HG03103 (cell line): ENCODE data around the gene RPS6KB2.
"Not testable (repeated sequence)": the region's sequence is repeated elsewhere in the genome, so short reads cannot be mapped to it uniquely, and the experiment has no call there.

Experiments used
- ATAC-seq: cut with Tn5 transposase; IDR thresholded peaks from one replicate; pipeline ENCODE4 v1.9.1; 2021; ENCODE audit warnings: low read depth; ENCODE audit not compliant: unreplicated experiment

Gene RPS6KB2

DNA sequence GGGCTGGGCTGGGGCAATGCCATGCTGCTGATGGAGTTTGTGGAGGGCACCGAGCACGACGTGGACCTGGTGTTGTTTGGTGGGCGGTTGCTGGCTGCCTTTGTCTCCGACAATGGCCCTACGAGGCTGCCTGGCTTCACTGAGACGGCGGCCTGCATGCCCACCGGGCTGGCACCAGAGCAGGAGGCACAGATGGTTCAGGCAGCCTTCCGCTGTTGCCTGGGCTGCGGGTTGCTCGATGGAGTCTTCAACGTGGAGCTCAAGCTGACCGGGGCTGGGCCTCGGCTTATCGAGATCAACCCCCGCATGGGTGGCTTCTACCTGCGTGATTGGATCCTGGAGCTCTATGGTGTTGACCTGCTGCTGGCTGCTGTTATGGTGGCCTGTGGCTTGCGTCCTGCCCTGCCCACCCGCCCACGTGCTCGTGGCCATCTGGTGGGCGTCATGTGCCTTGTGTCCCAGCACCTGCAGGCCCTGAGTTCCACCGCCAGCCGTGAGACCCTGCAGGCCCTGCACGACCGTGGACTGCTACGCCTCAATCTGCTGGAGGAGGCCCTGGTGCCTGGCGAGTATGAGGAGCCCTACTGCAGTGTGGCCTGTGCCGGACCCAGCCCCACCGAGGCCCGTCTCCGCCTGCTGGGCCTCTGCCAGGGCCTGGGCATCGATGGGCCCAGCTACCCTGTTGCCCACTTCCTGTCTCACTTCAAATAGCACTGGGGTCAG lies 4.2 kb upstream of the RPS6KB2 start:
- ATAC-seq = no peak

DNA sequence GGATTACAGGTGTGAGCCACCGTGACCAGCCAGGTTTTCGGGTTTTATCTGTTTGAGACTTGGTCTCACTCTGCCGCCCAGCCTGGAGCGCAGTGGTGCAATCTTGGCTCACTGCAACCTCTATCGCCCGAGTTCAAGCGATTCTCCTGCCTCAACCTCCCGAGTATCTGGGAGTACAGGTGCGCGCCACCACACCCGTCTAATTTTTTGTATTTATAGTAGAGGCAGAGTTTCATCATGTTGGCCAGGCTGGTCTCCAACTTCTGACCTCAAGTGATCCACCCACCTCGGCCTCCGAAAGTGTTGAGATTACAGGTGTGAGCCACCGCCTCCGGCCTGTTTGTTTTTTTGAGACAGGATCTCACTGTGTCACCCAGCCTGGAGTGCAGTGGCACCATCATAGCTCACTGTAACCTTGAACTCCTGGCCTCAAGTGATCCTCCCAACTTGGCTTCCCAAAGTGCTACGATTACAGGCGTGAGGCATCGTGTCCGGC lies 882 bp upstream of the RPS6KB2 start:
- not testable (repeated sequence) for ATAC-seq

- no peak for ATAC-seq
Measured at GRCh38 chr11:67429038-67429668, 859 bp downstream of the RPS6KB2 start.

DNA sequence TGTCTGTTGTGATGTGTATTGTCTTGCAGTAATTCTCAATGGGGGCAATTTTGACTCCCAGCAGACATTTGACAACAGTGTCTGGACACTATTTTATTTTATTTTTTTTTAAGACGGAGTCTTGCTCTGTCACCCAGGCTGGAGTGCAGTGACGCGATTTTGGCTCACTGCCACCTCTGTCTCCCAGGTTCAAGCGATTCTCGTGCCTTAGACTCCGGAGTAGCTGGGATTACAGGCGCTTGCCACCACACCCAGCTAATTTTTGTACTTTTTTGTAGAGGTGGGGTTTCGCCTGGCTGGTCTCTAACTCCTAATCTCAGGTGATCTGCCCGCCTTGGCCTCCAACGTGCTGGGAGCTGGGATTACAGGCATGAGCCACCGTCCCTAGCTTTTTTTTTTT lies 1.4 kb downstream of the RPS6KB2 start:
- no peak for ATAC-seq

GRCh38 chr11:67431346-67432249 lies 3.3 kb downstream of the RPS6KB2 start:
- no peak for ATAC-seq

- no peak for ATAC-seq
Measured at GRCh38 chr11:67432655-67433349, 4.5 kb downstream of the RPS6KB2 start.

DNA sequence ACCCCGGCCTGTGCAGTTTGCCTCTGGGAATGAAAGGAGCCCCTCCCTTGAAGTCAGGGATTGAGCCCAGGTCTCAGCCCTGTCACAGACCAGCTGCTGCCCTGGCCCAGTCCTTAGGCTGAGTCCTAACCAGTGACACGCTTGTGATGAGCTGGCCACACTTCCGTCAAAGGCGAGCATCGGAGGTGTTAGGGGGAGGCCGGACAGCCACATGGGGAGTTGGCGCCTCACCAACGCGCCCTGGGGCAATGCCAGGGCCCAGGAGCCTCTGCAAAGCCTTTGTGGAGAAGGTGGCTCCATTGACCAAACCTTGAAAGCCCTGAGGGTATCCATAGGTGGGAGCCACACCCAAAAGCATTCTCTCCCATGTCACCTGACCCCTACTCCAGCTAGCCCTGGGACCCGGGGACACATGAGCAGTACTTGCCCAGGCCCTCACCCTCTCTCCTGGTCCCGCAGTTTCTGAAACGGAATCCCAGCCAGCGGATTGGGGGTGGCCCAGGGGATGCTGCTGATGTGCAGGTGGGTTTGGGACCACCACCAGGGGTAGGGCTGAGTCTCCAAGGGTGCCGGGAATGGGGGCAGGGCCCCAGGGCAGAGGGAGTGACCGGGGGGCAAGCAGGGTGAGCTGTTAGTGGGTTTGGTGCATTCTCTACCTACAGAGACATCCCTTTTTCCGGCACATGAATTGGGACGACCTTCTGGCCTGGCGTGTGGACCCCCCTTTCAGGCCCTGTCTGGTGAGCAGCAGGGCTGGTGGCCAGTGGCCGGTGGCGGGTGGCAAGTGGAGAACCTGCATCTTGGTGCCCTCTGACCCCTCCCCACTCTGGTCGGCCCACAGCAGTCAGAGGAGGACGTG lies 5.5 kb downstream of the RPS6KB2 start:
- no peak for ATAC-seq

DNA sequence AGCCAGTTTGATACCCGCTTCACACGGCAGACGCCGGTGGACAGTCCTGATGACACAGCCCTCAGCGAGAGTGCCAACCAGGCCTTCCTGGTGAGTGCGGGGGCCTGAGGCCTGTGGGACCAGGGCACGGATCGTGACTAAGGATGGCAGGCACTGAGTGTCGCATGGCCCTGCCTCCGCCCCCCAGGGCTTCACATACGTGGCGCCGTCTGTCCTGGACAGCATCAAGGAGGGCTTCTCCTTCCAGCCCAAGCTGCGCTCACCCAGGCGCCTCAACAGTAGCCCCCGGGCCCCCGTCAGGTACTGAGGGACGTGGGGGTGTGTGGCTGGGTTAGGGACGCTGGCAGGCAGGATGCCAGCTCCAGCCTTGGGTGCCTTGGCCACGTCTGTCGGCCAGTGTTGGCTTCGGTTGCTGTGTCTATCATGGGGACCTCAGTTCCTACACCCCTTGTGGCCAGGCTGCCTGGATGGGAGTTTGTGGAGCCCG lies 6.1 kb downstream of the RPS6KB2 start:
- ATAC-seq = no peak

DNA sequence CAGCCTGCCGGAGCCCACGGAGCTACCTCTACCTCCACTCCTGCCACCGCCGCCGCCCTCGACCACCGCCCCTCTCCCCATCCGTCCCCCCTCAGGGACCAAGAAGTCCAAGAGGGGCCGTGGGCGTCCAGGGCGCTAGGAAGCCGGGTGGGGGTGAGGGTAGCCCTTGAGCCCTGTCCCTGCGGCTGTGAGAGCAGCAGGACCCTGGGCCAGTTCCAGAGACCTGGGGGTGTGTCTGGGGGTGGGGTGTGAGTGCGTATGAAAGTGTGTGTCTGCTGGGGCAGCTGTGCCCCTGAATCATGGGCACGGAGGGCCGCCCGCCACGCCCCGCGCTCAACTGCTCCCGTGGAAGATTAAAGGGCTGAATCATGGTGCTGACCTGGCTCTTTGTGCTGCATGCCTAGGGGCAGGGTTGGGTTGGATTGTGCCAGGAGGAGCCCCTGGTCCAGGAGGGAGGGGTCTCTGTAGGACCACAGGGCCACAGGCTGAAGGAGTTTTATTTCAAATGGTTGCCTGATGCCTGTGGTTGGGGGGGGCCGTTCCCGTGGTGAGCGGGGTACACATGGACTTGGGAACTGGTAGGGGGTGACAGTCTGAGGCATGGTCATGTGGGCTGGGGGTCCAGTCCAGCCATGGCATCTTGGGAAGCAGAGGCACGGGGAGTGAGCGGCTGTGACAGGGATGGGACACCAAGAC lies 6.9 kb downstream of the RPS6KB2 start:
- ATAC-seq = no peak

DNA sequence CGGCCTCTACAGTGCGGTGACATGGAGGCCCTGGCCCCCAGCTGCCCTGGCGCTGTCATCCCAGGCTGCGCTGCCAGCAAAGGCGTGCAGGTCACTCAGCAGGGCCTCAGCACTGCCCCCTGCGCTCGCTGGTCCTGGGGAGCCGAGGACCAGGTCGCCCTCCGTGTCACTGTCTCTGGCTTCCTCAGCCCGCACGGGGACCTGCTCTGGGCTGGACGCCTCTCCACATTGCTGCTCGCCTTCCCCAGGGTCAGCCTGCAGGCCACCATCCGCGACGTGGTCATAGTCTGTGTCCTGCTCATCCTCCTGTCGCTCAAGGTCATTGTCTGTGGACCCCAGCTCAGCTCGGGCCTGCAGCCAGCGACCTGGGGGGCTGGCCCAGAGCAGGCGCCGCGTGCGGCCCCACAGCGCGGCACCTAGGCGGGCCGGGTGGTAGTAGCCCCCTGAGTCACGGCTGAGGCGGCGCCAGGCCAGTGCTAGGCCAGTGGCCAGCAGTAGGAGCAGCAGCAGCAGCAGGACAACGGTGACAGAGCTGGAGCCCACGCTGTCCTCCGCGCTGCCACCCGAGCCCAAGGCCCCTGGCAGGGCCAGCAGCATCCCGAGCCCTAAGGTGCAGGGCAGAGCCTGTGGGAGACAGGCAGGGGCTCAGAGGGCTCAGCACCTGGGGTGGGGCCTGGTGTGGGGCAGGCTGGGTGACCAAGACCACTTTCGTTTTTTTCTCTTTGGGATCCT lies 7.6 kb downstream of the RPS6KB2 start:
- no peak for ATAC-seq

DNA sequence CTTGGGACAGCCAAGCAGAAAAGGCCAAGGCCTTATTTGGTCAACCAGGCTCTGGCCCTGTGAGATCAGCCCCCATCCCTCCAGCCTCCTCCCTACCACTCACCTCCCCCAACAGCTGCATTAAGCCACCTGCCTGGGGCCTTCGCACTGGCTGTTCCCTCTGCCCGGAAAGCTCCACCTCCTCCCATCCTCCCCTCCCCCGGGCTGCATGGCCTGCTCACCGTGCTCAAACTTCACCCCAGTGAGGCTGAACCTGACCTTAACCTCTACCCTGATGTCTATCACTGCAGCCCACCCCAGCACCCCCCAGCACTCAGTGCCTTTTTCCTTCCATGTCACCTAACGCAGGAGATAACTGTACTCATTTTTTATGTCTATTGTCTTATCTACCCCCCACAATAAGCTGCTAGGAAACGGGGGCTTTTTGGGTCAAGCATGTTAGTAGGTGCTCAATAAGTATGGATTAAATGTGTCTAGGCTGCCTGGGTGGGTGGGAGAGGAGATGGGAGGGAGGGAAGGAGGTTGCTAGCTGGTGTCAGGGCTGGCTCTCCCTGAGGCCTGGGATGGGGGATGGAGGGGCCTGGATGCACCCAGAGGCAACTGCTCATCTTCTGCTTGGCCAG lies 8.3 kb downstream of the RPS6KB2 start:
- ATAC-seq = no peak

- no peak for ATAC-seq
Measured at GRCh38 chr11:67437082-67437808, 9.0 kb downstream of the RPS6KB2 start, which contains the start of gene PTPRCAP. PTPRCAP (minus strand) TSS chr11:67437682; CDS start chr11:67437619, 63 bp downstream.

DNA sequence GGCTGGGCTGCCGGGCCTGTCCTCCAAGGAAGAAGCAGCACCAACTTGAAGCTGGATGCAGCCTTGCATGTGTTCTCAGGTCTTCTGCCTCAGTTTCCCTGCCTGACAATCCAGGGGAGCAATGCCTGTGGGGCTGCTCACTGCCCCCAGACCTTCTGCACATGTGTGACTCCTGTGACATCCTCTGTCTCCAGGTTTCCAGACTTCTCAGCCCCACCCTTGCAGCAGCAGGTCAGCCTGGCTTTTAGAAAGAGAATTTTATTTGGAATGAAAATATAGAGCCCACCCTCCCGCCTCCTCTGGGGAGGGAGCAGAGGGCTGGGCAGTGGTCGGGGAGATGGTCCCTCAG lies 9.5 kb downstream of the RPS6KB2 start:
- no peak for ATAC-seq

- no peak for ATAC-seq
Measured at GRCh38 chr11:67438158-67438902, 10.0 kb downstream of the RPS6KB2 start.

GRCh38 chr11:67439321-67440228 lies 11.3 kb downstream of the RPS6KB2 start:
- ATAC-seq = no peak
